ENCODE data around the gene BGLAP. TPM values are rescaled to one million over a fixed set of nuclear protein-coding genes. Genes with fewer than 3 reads are reported as not detected.

Gene BGLAP
- total and polyA plus RNA-seq, 2 donors from 2014 or later, result 1.7 to 1.8 TPM

GRCh38 chr1:156263288-156263655 lies 21.3 kb downstream of the BGLAP start:
- Histone ChIP-seq H3K4me1 (ENCODE audit: control insufficient read depth in 2 of 3, insufficient read depth in 2 of 3, low read depth in 1 of 3, low read length in 3 of 3) (no peaks in the 10 kb centered on the region), H3K27ac (ENCODE audit: low read depth in 2 of 2, low read length in 2 of 2) (no peak overlapping the region), H3K9ac (ENCODE audit: low read length in 3 of 3) (no peak overlapping the region), H3K4me3 (ENCODE audit: low read length in 3 of 3) (no peak overlapping the region), H3K9me3 (ENCODE audit: control insufficient read depth in 2 of 3, insufficient read depth in 1 of 3, low read length in 3 of 3) (no peaks in the 10 kb centered on the region), H3K36me3 (ENCODE audit: control insufficient read depth in 2 of 3, insufficient read depth in 3 of 3, low read length in 3 of 3) (peaks cover 7 to 77% (median 63%) of the 10 kb centered on the region in 3 donors), H3K27me3 (ENCODE audit: control insufficient read depth, insufficient read depth, low read length) (no peaks in the 10 kb centered on the region)
- no peak for TF ChIP-seq CTCF (IDR thresholded peaks at IDR 0.05; ENCODE audit: borderline replicate concordance, extremely low read depth, insufficient read depth)
- intact Hi-C loops (cut with DNase I), result no loop called here
- DNase-seq (no peak), FAIRE-seq (no peak)

DNA sequence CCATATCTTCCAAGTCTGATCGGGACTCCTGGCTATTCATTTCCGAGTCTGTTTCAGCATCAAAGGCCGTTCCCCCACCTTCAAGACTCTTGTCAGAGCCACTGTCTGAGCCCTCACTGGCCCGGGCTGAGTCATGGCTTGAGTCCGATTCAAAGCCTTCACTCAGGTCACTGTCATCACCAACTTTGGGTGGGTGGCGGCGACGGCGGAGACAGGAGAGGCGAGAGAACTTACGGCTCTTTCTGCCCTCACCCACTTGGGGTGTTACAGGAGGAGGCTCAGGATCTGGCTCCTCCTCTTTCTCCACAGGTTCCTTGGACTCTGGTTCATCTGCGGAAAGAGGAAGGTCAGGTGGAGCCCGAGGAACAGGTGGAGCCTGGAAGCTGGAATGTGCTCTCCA lies 24.1 kb downstream of the BGLAP start:
- no peak overlapping the region for H3K27ac ChIP-seq (ENCODE audit: low read depth in 2 of 2, low read length in 2 of 2)
- no peak overlapping the region for H3K4me3 ChIP-seq (ENCODE audit: low read length in 3 of 3)
- H3K4me1 ChIP-seq (ENCODE audit: control insufficient read depth in 2 of 3, insufficient read depth in 2 of 3, low read depth in 1 of 3, low read length in 3 of 3), result no peaks in the 10 kb centered on the region
- peaks cover 10 to 54% (median 54%) of the 10 kb centered on the region in 3 donors for H3K36me3 ChIP-seq (ENCODE audit: control insufficient read depth in 2 of 3, insufficient read depth in 3 of 3, low read length in 3 of 3)
- H3K9me3 ChIP-seq (ENCODE audit: control insufficient read depth in 2 of 3, insufficient read depth in 1 of 3, low read length in 3 of 3), result no peaks in the 10 kb centered on the region
- no peak for TF ChIP-seq CTCF (IDR thresholded peaks at IDR 0.05; ENCODE audit: borderline replicate concordance, extremely low read depth, insufficient read depth)
- DNase-seq, result no peak
- H3K27me3 ChIP-seq (ENCODE audit: control insufficient read depth, insufficient read depth, low read length), result no peaks in the 10 kb centered on the region
- no peak for FAIRE-seq
- intact Hi-C loops (cut with DNase I), result no loop called here
- no peak overlapping the region for H3K9ac ChIP-seq (ENCODE audit: low read length in 3 of 3)

DNA sequence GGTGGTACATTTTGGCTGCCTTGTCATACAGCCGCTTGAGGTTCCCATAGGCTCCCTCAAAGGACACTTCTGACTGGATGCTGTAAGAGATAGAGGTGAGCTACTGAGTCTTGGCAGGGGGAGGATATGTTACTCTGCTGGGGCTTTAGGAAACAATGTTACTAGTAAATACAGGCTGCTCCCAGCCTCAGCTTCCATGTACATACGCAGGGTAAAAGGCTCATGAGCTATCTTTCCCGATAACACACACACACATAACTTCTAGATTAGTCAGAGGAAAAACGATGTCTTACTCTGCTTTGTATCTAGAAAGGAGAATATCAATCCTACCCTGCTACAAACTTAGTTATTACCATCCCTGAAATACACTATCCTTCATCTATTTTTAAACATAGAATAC lies 26.4 kb downstream of the BGLAP start:
- no peak overlapping the region for H3K9ac ChIP-seq (ENCODE audit: low read length in 3 of 3)

More for the DNA sequence above, 26.4 kb downstream of the BGLAP start:
- Histone ChIP-seq H3K4me3 (ENCODE audit: low read length in 3 of 3) (no peak overlapping the region), H3K27me3 (ENCODE audit: control insufficient read depth, insufficient read depth, low read length) (no peaks in the 10 kb centered on the region), H3K36me3 (ENCODE audit: control insufficient read depth in 2 of 3, insufficient read depth in 3 of 3, low read length in 3 of 3) (peaks cover 11 to 57% (median 53%) of the 10 kb centered on the region in 3 donors), H3K27ac (ENCODE audit: low read depth in 2 of 2, low read length in 2 of 2) (no peak overlapping the region), H3K9me3 (ENCODE audit: control insufficient read depth in 2 of 3, insufficient read depth in 1 of 3, low read length in 3 of 3) (no peaks in the 10 kb centered on the region), H3K4me1 (ENCODE audit: control insufficient read depth in 2 of 3, insufficient read depth in 2 of 3, low read depth in 1 of 3, low read length in 3 of 3) (no peaks in the 10 kb centered on the region)
- TF ChIP-seq CTCF (IDR thresholded peaks at IDR 0.05; ENCODE audit: borderline replicate concordance, extremely low read depth, insufficient read depth), result no peak
- no peak for DNase-seq
- FAIRE-seq, result no peak
- intact Hi-C loops (cut with DNase I), result no loop called here
